HL-60/S4 treated with phorbol 12-myristate 13-acetate at 8.2 ng/mL for 4 days and 3 days (cell line): Measurements from ENCODE around the gene RBM20.

Experiments used
- in situ Hi-C: fragments of 300-500 bp; cut with MboI; formaldehyde crosslinking; loops from 2 replicates; pipeline ENCODE4 v1.15.0; 2022; ENCODE audit warnings: low sequenced_read_pairs

The RBM20 gene

GRCh38 chr10:110778211-110778610, 134.1 kb downstream of the RBM20 start:
- in situ Hi-C loops = no loop called here

DNA sequence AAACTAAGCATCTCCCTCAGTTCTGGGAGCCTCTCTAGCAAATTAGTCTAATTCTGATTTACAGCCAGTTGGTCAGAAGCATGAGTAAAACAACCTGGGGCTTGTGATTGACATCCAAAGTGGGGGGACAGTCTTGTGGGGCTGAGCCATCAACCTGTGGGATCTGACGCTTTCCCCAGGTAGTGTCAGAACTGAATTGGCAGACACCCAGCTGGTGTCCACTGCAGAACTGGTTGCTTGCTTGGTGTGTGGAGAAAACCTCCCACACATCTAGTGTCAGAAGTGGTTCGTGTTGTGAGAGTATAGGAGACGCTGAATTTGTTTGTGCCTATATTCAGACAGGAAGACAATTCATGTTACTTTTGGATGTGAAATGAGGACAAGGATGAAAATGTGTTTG, 135.4 kb downstream of the RBM20 start:
- in situ Hi-C loops = no loop called here

GRCh38 chr10:110780704-110781103, 136.6 kb downstream of the RBM20 start:
- in situ Hi-C loops = no loop called here

- in situ Hi-C loops = no loop called here
Observed at GRCh38 chr10:110781139-110781538, 137.0 kb downstream of the RBM20 start.

- in situ Hi-C loops = no loop called here
Observed at GRCh38 chr10:110782616-110783015, 138.5 kb downstream of the RBM20 start.

DNA sequence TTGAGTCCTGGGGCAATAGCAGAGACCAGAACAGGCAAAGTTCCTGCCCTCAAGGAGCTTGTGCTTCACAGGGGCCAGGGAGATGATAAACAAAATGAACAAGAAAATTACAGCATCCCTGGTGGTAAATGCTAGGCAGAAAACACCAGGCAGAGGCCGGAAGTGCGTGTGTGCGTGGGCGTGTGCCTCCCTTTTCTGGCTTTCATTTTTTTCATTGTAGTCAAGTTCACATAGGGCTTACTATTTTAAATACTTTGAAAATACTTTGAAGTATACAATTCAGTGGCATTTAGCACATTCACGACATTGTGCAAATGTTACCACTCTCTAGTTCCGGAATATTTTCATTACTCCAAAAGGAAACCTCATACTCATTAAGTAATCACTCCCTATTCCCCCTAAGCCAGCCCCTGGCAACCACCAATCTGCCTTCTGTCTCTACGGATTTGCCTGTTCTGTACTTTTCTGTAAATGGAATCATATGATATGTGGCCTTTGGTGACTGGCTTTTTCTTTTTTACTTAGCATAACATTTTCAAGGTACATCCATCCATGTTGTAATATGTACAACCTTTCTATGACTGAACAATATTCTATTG, 139.5 kb downstream of the RBM20 start:
- in situ Hi-C loops = no loop called here

DNA sequence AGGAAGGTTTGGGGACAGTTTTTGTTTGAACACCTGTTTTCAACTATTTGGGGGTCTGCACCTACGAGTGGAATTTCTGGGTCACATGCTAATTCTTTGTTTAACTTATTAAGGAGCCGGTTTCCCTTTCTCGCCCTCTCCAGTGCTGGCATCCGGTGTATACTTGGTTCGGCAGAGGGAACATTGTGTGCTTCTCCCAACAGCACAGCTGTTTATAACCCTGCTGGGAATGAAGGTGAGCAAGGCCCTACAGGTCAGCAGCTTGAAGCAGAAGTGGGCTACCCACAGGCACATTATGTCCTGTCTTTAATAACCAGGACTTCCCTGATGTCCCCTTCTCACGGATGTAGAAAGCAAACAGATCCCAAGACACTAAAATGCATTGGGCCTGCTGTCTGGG, 140.1 kb downstream of the RBM20 start:
- in situ Hi-C loops = no loop called here

DNA sequence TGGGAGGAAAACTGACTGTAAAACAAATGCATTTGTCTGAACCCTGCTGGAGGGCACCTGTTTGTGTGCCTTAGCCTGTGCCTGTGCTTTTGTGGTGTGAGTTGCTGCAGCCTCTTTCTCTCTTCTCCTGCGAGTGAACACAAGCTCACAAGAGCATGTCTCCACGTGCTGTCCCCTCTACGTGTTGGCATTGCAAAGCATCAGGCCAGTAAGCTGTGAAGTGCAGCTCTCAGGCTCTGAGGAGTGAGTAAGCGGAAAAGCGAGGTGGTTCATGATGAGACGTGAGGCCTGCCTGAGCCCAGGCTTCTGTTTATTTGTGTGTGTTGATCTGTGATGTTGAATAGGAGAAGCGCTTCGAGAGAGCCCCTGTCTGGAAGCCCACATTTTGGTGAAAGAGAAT, 142.0 kb downstream of the RBM20 start:
- in situ Hi-C loops = no loop called here

DNA sequence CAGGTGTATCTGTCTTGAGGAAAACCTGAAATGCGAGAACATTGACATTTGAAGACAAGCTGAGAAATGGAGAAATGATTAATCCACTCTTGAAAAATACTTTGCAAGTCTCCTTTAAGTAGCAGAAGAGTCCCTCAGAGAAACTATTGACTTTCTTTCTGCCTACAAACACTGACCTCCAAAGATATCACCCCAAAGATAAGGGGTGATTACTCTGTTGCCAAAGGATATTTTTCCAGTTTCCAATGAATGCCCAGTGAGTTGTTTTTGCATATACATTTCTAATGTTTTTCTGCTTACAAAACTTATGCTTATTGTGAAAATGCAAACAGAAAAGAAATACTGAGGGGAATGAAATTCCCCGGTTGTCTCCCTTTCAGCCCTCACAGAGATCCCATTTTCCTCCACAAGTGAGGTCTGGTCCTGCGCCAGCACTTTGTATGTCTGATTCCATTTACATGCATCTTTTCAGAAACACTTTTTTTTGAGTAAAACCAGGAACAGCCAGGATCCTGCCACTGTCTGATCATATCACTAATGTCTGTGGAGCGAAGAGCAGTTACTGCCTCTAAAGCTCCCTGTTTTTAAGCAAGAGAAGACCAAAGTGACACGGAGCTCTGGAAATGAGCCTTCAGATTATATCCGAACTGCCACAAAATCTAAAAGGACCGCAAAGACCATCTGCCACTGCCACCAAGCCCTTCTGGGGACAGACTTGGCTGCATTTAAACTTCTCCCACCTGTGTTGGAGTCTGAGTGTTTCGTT, 144.7 kb downstream of the RBM20 start:
- in situ Hi-C loops = no loop called here

- in situ Hi-C loops = no loop called here
Observed at GRCh38 chr10:110789604-110790433, 145.7 kb downstream of the RBM20 start.

DNA sequence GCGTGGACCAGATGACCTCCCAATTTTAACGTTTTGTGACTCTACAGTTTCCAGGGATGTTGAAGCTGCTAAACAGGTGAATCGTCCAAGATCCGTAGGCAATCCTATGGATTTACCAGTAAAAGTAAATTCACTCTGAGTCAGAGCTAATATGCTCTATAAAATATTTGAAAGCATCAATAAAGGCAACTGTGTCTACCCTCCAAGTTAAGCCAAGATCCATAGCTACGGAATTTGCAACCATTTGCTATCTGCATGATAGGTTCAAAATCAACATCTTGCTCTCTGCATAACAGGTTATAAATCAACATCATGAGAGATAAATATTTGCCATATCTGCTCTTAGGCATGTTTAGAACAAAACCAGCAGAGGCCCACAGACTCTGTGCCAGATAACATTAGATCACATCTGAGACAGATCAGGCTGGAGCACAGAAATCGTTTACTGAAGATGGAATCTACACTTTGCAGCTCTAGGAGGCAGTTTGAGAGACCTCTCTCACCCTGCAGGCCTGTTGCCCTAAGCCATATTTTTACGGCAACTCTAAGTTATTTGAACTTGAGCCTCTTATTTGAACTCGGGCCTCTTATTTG, 146.9 kb downstream of the RBM20 start:
- in situ Hi-C loops = no loop called here

DNA sequence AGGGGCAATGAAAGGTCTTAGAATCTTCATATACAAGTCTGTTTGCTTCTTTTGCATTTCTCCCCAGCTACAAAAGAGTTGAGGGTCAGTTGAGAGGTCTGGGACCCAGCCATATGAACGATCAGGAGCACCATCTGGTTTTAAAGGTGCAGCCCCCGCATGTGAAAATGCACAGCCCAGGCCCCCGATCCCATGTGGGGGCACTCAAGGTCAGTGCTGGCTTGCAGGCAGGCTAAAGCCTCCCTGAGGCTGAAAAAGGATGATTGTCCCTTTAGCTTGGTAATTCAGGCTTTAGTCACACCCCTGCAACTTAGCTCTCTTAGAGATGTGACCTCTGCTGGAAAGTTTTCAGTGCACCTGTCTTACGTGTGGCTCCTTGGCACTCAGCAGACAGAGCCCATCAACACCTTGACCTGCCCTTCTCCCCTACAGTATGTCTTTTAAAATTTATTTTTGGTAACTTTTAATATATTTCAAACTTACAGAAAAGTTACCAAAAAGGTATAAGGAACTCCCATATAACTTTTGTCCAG, 147.5 kb downstream of the RBM20 start:
- in situ Hi-C loops = no loop called here

DNA sequence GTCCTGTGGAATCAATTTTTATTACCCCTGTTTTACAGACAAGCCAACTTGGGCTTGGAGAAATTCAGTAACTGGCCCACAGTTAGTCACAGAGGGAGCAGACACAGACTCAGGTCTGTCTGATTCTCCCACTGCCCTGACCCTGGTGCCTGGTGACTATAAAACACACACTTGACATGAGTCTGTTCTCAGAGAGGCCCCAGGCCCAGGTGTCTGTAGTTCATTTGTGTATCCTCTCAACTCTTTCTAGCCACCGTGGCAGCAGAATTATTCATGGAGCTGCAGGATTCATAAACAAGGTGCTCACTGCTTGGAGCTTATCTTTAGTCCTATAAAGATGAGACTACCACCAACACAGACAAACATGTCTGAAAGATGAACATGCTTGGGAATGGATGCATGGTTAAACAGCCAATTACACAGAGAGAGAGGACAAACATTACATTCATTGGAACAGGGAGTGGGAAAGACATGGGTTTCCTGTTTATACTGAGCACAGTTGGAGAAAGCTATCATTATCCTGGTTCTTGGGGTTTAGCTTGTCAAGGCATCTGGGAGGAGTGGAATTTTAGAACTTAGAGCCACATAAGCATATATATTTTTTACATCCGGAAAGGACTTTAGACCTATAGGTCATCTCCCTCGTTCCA, 148.5 kb downstream of the RBM20 start:
- in situ Hi-C loops = no loop called here

DNA sequence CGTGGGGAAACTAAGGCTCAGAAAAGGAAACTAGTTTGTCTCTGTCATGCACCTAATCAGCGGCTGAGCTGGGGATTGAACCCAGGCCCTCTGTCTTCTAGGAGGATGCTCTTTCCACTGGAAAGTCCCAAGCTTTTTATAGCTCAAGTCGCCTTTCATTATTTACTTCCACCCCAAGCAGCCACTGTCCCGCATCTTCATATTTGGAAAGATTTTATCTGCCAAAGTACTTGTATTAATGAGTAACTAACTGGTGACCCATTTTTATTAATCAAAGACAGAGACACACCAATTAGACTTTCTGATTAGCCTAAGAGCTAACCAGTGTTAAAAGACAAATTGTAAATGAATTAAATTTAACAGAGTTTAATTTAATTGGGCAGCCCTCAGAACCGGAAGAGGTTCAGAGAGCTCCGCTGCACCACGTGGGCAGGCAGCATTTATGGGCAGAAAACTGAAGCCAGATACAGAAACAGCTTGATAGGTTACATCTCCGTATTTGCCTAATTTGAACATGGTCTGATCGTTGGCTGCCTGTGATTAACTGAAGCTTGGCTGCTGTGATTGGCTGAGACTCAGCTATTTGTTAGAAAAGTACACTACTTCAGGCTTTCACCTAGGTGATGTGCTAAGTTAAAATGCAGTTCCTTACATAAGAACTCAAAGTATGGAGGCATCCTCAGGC, 149.1 kb downstream of the RBM20 start:
- in situ Hi-C loops = no loop called here

- in situ Hi-C loops = no loop called here
Observed at GRCh38 chr10:110793886-110794285, 149.8 kb downstream of the RBM20 start.

GRCh38 chr10:110794808-110795207, 150.7 kb downstream of the RBM20 start:
- in situ Hi-C loops = no loop called here

GRCh38 chr10:110797416-110797815, 153.3 kb downstream of the RBM20 start:
- in situ Hi-C loops = no loop called here

DNA sequence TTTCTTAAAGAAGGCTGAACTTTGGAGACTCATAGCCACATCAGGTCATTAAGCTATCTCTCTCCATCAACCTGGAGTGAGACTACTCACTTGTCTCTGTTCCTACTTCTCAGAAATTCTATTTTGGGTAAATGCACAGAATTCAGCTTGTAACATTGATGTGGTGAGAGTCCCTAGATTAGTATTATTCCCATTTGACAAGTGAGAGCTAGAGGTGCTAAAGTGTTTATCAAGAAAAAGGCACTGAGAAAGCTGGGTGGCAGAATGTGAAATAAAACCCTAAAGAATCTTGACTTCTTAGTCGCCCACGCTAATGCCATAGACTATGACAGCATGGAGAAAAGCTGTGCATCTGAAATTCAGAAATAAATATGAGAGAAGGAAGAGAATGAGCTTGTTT, 154.2 kb downstream of the RBM20 start:
- in situ Hi-C loops = no loop called here

GRCh38 chr10:110802090-110802489, 158.0 kb downstream of the RBM20 start:
- in situ Hi-C loops = no loop called here

- in situ Hi-C loops = no loop called here
Observed at GRCh38 chr10:110802551-110803238, 158.6 kb downstream of the RBM20 start.
